Hematopoietic multipotent progenitor cell treated with erythropoietin and hydrocortisone succinate and interleukin-3 and kit ligand, for 8 days (in vitro differentiated cells): ENCODE measurements around the gene MUC12.
"Not testable (repeated sequence)": the region's sequence is repeated elsewhere in the genome, so short reads cannot be mapped to it uniquely, and the experiment has no call there.

Source experiments
- DNase-seq: peaks from one replicate; pipeline ENCODE4 v3.0.0-alpha.2; 2015

The MUC12 gene

DNA sequence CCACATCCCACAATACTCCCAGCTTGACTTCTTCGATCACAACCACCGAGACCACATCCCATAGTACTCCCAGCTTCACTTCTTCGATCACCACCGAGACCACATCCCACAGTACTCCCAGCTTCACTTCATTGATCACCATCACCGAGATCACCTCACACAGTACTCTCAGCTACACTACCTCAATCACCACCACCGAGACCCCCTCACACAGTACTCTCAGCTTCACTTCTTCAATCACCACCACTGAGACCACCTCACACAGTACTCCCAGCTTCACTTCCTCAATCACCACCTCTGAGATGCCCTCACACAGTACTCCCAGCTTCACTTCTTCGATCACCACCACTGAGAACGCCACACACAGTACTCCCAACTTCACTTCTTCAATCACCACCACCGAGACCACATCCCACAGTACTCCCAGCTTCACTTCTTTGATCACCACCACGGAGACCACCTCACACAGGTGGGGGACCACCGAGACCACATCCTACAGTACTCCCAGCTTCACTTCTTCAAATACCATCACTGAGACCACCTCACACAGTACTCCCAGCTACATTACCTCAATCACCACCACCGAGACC is 11.4 kb upstream of the MUC12 start:
- peak; percentile 11 for DNase-seq

GRCh38 chr7:100959894-100960293 is 9.5 kb upstream of the MUC12 start:
- no peak for DNase-seq

DNA sequence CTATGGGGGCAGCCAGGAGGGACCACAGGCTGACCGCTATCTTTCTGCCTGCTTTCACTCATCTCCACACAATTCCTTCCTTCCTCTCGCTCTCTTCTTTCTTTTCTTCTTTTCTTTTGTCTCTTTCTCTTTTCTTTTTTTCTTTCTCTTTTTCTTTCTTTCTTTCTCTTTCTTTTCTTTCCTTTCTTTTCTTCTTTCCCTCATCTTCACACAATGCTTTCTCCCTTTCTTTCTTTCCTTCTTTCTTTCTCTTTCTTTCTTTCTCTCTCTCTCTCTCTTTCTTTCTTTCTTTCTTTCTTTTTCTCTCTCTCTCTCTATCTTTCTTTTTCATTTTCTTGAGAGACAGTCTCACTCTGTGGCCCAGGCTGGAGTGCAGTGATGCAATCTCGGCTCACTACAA is 6.8 kb upstream of the MUC12 start:
- DNase-seq = no peak

DNA sequence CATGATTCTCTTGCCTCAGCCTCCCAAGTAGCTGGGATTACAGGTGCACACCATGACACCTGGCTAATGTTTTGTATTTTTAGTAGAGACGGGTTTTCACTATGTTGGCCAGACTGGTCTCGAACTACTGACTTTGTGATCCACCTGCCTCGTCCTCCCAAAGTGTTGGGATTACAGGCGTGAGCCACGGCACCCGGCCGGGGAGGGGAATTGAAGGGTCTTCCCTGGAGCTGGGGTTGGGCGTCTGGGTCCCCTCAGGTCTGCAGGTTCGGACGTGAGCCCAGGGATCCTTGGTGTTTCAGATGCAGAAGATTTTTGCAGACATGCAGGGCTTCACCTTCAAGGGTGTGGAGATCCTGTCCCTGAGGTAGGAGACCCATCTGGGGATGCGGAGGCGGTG is 6.0 kb upstream of the MUC12 start:
- DNase-seq = no peak

DNA sequence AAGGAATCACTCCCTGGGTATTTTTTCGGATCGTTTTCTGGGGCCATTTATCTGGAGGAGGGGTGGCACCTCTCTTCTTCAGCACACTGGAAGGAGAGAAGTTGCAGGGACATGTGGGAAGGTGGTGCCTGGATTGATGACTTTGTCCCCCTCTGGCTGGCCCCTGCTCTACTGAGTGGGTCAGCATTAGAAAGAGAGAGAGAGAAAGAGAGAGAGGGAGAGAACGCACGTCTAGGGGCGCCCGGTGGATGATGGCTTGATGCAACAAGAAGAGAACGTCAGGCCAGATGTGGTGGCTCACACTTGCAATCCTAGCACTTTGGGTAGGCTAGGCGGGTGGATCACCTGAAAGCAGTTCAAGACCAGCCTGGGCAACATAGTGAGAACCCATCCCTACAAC is 5.5 kb upstream of the MUC12 start:
- DNase-seq = no peak

DNA sequence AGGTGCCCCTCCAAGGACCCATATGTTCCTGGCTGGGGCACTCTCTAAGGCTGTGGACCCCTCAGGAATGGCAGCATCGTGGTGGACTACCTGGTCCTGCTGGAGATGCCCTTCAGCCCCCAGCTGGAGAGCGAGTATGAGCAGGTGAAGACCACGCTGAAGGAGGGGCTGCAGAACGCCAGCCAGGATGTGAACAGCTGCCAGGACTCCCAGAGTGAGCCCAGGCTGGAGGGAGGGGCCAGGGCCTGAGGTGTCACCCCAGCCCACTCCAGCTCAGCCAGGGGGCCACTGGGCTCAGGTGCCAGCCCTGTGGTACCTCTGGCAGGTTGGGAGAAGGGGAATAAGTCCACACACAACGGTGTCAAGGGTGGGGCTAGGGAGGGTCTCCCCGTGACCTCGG is 4.7 kb upstream of the MUC12 start:
- no peak for DNase-seq

- DNase-seq = no peak
These were observed 4.2 kb upstream of the MUC12 start for GRCh38 chr7:100965045-100965722.

DNA sequence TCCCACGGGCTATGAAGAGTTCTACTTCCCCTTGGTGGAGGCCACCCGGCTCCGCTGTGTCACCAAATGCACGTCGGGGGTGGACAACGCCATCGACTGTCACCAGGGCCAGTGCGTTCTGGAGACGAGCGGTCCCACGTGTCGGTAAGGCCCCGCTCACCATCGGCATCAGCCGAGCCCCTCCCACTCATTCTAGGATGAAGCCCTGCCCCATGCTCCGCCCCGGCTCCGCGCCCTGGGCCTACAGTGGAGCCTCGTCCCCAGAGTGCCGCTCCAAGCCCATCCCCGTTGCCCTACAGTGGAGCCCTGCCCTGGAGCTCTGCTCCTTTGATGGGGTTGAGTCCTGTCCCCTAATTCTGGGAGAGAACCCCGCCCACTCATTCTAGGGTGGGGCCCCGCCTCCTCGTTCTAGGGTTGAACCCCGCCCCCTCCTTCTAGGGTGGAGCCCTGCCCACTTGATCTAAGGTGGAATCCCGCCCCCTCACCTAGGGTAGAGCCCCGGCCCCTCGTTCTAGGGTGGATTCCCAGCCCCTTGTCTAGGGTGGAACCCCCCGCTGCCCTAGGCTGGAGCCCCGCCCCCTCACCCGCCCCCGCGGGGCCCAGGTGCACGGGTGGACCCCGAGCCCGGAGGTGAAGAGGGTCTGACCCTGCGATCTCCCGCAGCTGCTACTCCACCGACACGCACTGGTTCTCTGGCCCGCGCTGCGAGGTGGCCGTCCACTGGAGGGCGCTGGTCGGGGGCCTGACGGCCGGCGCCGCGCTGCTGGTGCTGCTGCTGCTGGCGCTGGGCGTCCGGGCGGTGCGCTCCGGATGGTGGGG is 3.4 kb upstream of the MUC12 start:
- peak; percentile 74 for DNase-seq

DNA sequence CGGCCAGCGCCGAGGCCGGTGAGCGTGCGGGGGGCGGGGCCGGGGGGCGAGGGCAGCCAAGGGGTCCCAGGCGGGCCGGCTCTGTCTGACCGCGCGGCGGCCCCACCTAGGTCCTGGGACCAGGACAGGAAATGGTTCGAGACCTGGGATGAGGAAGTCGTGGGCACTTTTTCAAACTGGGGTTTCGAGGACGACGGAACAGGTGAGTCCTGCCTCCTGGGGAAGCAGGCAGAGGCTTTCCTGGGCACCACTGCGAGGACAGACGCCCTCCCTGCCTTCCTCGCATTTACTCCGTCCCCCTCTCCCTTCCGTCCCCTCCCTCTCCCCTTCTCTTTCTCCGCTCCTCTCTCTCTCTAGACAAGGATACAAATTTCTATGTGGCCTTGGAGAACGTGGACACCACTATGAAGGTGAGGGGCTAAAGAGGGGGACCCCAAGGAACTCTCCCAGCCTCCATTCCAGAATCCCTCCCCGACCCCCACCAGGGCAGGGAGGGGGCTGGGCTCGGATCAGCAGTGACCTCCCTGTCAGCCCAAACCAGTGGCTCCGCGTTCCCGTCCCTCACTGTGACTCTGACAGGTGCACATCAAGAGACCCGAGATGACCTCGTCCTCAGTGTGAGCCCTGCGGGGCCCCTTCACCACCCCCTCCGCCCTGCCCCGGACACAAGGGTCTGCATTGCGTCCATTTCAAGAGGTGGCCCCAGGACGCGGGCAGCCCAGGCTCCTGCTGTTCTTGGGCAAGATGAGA is 2.6 kb upstream of the MUC12 start:
- no peak for DNase-seq

DNA sequence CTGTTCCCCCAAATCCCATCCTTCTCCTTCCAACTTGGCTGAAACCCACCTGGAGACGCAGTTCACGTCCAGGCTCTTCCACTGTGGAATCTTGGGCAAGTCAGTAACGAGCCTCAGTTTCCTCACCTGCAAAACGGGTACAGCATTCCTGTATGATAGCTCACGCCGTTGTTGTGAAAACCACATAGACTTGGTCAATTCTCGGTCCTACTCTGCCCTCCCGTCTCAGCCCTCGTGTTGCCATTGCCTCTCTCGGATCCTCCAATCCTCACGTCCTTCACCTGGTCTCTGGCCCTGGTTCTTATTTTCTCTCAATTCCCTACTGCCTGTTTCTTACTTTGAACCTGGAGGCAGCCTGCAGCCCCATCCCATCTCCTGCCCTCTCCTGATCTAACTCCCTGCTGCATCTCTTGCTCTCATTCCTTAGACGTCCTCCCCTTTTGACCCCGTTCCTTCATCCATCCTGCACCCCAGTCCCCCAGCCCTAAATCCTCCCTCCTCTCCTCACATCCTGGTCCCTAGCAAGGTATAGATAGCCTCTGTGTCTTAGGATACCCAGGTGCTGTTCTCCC is 2.0 kb upstream of the MUC12 start:
- DNase-seq = no peak

- no peak for DNase-seq
These were observed 1.3 kb upstream of the MUC12 start for GRCh38 chr7:100968031-100968430.

- DNase-seq = no peak
These were observed 715 bp upstream of the MUC12 start for GRCh38 chr7:100968650-100969049.

- DNase-seq = no peak
These were observed 2.0 kb downstream of the MUC12 start for GRCh38 chr7:100971111-100972001.

DNA sequence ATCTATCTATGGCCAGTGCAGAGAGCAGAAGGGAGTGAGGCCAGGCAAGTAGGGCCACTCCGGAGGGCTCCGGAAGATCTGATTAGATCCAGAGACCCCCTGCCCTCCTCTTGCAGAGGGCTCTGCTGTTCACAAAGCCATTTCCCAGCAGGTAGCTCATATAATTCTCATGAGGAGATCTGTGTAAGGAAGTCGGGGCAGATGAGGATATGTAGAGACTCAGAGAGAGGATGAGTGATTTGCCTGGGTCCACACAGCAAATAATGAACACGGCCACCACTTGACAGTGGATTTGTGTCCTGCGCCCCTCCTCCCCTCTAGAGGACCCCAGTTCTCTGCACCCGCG is 2.6 kb downstream of the MUC12 start:
- DNase-seq = no peak

DNA sequence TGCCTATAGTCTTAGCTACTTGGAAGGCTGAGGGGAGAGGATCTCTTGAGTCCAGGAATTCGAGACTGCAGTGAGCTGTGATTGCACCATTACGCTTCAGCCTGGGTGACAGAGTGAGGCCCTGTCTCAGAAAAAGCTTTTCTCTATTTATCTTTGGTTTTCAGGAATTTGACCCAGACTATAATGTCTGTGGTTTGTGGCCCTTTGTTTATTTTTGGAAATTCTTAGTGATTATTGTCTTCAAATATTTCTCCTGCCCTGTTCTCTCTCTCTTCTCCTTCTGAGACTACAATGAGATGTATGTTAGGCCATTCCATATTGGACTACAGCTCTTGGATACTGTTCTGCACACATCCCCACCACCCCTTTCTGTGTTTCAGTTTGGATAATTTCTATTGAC is 4.7 kb downstream of the MUC12 start:
- no peak for DNase-seq

DNA sequence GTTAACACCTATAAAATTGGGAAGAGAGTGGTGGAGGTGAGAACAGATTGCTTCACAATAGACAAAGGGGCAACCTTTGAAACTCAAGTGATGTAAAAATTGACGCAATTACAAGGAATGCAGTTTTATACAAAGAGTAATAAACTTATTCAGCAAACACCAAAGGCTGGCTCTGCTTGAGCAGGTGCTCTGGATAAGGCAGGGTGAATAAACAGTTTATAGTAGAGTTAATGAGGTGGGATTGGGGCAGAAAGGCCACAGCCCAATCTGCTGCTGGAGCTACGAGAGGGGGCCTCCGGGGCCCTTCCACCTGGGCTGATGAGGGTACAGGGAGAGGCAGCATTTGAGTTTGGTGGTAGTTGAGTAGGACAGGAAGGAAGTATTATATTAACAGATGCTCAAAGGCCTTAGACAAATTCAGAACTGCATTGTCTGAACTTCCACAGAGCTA is 6.0 kb downstream of the MUC12 start:
- DNase-seq = no peak

DNA sequence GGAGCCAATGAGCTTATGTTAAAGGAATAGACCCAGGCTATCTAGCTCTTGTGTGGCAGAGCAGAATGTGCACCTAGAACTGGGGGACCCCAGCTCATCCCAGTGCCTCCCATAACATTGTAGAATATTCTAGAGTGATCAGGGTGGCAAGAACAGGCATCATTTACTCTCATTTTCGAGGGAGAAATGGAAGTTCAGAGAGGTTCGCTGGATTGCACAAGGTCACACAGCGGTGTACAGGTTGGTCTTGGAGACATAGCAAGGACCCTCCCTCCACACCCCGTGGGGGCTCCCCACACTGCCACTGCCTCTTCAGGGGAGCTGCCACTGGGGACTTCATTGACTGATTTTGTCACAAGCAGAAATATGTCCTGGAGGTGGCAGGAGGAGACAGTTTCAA is 8.9 kb downstream of the MUC12 start:
- DNase-seq = no peak

DNA sequence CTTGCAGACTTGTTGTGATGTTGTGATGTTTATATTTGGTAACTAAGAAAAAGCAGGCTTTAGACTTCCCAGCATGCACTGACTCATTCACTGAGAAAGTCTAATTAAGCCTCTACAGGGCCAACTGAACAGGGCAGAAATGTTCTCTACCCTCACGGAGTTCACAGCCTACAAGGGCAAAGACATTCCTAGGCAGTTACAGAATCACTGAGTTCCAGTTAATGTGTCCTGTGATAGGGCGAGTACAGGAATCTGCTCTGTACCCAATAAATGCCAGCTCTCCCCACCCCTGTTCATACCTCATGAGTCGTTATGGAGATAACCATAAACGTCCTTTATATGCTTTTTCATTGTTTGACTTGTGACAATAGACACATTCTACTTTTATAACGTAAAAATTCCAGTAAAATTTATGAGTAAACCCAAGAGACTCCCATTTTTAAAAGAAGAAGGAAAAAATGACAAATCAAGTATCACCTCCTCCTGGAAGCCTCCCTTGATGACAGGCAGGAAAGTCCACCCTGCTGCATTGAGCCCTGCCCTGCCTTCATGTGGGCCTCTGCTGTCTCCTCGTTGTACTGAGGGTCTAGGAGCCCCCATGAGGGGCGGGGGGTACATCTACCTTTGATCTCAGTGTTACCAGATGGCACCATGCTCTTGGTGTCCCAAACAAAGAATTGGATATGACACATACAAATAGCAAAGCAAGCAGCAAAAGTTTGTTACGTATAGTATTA is 14.3 kb downstream of the MUC12 start:
- no peak for DNase-seq

DNA sequence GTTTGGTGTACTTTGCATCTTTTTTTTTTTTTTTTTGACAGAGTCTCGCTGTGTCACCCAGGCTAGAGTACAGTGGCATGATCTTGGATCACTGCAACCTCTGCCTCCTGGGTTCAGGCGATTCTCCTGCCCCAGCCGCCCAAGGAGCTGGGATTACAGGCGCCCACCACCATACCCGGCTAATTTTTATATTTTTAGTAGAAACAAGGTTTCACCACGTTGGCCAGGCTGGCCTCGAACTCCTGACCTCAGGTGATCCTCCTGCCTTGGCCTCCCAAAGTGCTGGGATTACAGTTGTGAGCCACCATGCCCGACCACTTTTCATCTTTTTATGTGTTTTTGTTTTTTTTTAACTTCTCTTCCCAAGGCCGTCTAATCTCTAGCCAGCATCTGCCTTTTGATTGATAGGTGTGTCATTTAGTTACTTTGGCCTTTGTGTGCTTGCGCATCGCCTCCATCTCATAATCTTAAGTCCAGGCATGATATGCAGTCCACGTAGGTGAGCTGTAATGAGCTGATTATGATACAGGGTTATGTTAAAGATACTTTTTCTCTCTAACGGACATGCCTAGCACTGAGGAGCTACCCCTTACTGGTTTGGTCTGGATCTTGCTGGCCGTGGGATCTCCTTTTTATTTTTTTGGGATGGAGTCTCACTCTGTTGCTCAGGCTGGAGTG is 15.0 kb downstream of the MUC12 start:
- not testable (repeated sequence) for DNase-seq

- not testable (repeated sequence) for DNase-seq
These were observed 15.8 kb downstream of the MUC12 start for GRCh38 chr7:100985033-100985797.
